ENCODE data around the gene CKM.

DNA sequence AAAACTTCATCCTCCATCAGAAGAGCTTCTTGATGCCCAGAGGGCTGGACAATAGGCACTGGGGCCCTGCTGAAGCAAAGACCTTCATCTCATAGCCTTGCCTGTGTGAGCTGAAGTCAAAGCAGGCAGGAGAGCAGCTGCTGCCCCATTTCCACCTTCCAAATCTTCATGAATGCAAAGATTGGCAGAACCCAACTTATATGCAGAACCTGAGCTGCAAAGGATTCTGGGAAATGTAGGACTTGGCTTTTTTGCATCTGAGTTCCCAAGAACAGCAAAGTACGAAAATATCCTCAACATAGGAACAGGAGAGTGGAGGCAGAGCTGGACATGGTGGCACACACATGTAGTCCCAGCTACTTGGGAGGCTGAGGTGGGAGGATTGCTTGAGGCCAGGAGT is 30.8 kb downstream of the CKM start:
- TF ChIP-seq, protein P1, sequence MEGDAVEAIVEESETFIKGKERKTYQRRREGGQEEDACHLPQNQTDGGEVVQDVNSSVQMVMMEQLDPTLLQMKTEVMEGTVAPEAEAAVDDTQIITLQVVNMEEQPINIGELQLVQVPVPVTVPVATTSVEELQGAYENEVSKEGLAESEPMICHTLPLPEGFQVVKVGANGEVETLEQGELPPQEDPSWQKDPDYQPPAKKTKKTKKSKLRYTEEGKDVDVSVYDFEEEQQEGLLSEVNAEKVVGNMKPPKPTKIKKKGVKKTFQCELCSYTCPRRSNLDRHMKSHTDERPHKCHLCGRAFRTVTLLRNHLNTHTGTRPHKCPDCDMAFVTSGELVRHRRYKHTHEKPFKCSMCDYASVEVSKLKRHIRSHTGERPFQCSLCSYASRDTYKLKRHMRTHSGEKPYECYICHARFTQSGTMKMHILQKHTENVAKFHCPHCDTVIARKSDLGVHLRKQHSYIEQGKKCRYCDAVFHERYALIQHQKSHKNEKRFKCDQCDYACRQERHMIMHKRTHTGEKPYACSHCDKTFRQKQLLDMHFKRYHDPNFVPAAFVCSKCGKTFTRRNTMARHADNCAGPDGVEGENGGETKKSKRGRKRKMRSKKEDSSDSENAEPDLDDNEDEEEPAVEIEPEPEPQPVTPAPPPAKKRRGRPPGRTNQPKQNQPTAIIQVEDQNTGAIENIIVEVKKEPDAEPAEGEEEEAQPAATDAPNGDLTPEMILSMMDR (conservative IDR thresholded peaks at IDR 0.05; ENCODE audit: low read depth, low read length) = no peak
- TF ChIP-seq EZH2 (IDR thresholded peaks at IDR 0.05; ENCODE audit: low read length, unreplicated experiment) = no peak

Measured in PC-3 (cell line).